Psoas muscle (tissue), 8 donors: ENCODE results near the gene ZNF316. TPM values are rescaled to one million over a fixed set of nuclear protein-coding genes. Genes with fewer than 3 reads are reported as not detected.
A peak's percentile ranks its signal among the peaks of the same experiment; 100 is the strongest.

Source experiments
- ATAC-seq, 4 donors: fragments of 200-7000 bp; cut with Tn5 transposase; one replicate each; pipeline ENCODE4 v1.9.1; 2020; ENCODE audit warnings: moderate library complexity in 3 of 4, mild to moderate bottlenecking in 2 of 4
- DNase-seq, 2 donors: peaks; one replicate each; pipeline ENCODE4 v3.0.0-alpha.2; 2020
- H3K27ac ChIP-seq: fragments of 200-600 bp; one replicate; pipeline ENCODE4 v1.8.0; 2022
- H3K27me3 ChIP-seq, 3 donors: fragments of 200-600 bp in 1 of 3; one replicate each; pipeline versions ENCODE4 v1.6.1 to v1.8.0; 2013 to 2022; ENCODE audit warnings: low read length in 2 of 3, mild to moderate bottlenecking in 2 of 3, moderate library complexity in 1 of 3; ENCODE audit not compliant: insufficient read depth in 3 of 3
- H3K36me3 ChIP-seq, 2 donors: fragments of 200-600 bp in 1 of 2; one replicate each; pipeline versions ENCODE4 v1.6.1 to v1.8.0; 2013 to 2022; ENCODE audit warnings: low read depth in 1 of 2, mild to moderate bottlenecking in 1 of 2, moderate library complexity in 1 of 2; ENCODE audit not compliant: insufficient read depth in 1 of 2
- H3K4me1 ChIP-seq: fragments of 200-600 bp; one replicate; pipeline ENCODE4 v1.8.0; 2022
- H3K4me3 ChIP-seq: fragments of 200-600 bp; one replicate; pipeline ENCODE4 v1.8.0; 2022; ENCODE audit warnings: mild to moderate bottlenecking
- H3K9me3 ChIP-seq: fragments of 200-600 bp; one replicate; pipeline ENCODE4 v1.8.0; 2022
- WGBS, 3 donors: extraction: QIAGEN DNeasy Blood & Tissue Kit; methylation state at CpG; one replicate each; pipeline versions ENCODE4 v1.1.6 to v1.1.7; 2013; 5-methylcytosine and 5-hydroxymethylcytosine counted together
- intact Hi-C, 2 donors: fragments of 100-400 bp; cut with DNase I; formaldehyde crosslinking; loops; one replicate each; pipeline versions ENCODE4 v1.11.0 to v1.14.2; 2022
- polyA plus RNA-seq, 3 donors: library from polyadenylated mRNA; stranded (reverse); fragments of 200-250 nt; gene quantifications; one replicate each; pipeline ENCODE4 v1.2.3, GENCODE V29; 2013
- total RNA-seq, 4 donors: library from RNA; stranded (reverse); fragmentation: NEBNext Ultra II Directional in 2 of 4; extraction: Animal tissue kit (Norgen Biotek cat#: 25700) in 2 of 4; gene quantifications; one replicate each; pipeline versions ENCODE4 v1.2.1 to v1.2.4, GENCODE V29; 2021 to 2023
- TF ChIP-seq, protein P1 (sequence below): fragments of 200-600 bp; IDR thresholded peaks from one replicate; pipeline ENCODE4 v1.8.0; 2022; ENCODE audit warnings: antibody characterized with exemption
- donor health status: healthy with polysubstance abuse.
- donor health status: DM: no; HTN: no; CAD: no; lungs with moderate emphysema.
- donor health status: Bipolar disorder and iron deficiency.
- donor health status: healthy.
- donor health status: DM: yes; HTN: yes; CAD: no.
- donor health status: DM: no; HTN: no; CAD: no.
- donor health status: DM: no; HTN: no; CAD: no.
- donor health status: DM: yes; HTN: yes; CAD: no.

Gene ZNF316
- total and polyA plus RNA-seq, 7 donors: 9.4 to 21.7 (median 16.8) TPM

- Histone ChIP-seq H3K9me3 (no peaks in the 10 kb centered on the region), H3K4me3 (no peak overlapping the region), H3K4me1 (no peaks in the 10 kb centered on the region), H3K27ac (no peak overlapping the region), H3K36me3 (peaks cover 0 to 59% of the 10 kb centered on the region in 2 donors), H3K27me3 (no peaks in the 10 kb centered on the region)
- intact Hi-C loops: no loop called here
- TF ChIP-seq, protein P1, sequence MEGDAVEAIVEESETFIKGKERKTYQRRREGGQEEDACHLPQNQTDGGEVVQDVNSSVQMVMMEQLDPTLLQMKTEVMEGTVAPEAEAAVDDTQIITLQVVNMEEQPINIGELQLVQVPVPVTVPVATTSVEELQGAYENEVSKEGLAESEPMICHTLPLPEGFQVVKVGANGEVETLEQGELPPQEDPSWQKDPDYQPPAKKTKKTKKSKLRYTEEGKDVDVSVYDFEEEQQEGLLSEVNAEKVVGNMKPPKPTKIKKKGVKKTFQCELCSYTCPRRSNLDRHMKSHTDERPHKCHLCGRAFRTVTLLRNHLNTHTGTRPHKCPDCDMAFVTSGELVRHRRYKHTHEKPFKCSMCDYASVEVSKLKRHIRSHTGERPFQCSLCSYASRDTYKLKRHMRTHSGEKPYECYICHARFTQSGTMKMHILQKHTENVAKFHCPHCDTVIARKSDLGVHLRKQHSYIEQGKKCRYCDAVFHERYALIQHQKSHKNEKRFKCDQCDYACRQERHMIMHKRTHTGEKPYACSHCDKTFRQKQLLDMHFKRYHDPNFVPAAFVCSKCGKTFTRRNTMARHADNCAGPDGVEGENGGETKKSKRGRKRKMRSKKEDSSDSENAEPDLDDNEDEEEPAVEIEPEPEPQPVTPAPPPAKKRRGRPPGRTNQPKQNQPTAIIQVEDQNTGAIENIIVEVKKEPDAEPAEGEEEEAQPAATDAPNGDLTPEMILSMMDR: no peak
- 87 to 93% (median 91%) methylated on average over 31 to 38 of the region's 38 CpGs for WGBS, 3 donors
- DNase-seq (no peak), ATAC-seq (peak in 1 of 4 donors; percentile 29)
These were observed 29.5 kb upstream of the ZNF316 start for GRCh38 chr7:6607651-6608051.

- TF ChIP-seq, protein P1: no peak
- Histone ChIP-seq H3K27me3 (no peaks in the 10 kb centered on the region), H3K4me3 (no peak overlapping the region), H3K36me3 (peaks cover 0 to 55% of the 10 kb centered on the region in 2 donors), H3K4me1 (no peaks in the 10 kb centered on the region), H3K27ac (no peak overlapping the region), H3K9me3 (no peaks in the 10 kb centered on the region)
- ATAC-seq: no peak
- intact Hi-C loops: no loop called here
- no peak for DNase-seq
- WGBS, 3 donors: 88 to 90% (median 89%) methylated on average over 26 to 27 of the region's 27 CpGs
These were observed 29.0 kb upstream of the ZNF316 start for GRCh38 chr7:6608081-6608480.

DNA sequence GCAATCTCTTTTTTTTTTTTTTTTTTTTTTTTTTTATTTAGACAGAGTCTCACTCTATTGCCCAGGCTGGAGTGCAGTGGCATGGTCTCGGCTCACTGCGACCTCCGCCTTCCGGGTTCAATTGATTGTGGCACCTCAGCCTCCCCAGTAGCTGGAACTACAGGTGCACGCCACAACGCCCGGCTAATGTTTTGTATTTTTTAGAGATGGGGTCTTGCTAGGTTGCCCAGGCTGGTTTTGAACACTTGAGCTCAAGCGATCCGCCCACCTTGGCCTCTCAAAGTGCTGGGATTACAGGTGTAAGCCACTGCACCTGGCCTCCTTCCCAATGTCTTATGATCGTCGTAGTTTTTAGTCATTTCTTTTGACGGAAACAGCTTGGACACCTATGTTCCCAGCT is 28.3 kb upstream of the ZNF316 start:
- no peaks in the 10 kb centered on the region for H3K4me1 ChIP-seq
- TF ChIP-seq, protein P1: no peak
- no peaks in the 10 kb centered on the region for H3K9me3 ChIP-seq
- ATAC-seq (no peak), DNase-seq (no peak)
- H3K36me3 ChIP-seq: peaks cover 0 to 48% of the 10 kb centered on the region in 2 donors
- H3K4me3 ChIP-seq: no peak overlapping the region
- no peak overlapping the region for H3K27ac ChIP-seq
- intact Hi-C loops: no loop called here
- H3K27me3 ChIP-seq: no peaks in the 10 kb centered on the region
- WGBS, 3 donors: 89 to 98% (median 91%) methylated on average over 12 of the region's 12 CpGs

- Histone ChIP-seq H3K4me1 (peaks cover 3% of the 10 kb centered on the region), H3K9me3 (no peaks in the 10 kb centered on the region), H3K36me3 (peaks cover 0 to 11% of the 10 kb centered on the region in 2 donors), H3K27ac (no peak overlapping the region), H3K27me3 (no peaks in the 10 kb centered on the region), H3K4me3 (no peak overlapping the region)
- no peak for DNase-seq
- TF ChIP-seq, protein P1: no peak
- WGBS, 3 donors: 59 to 64% (median 61%) methylated on average over 5 to 7 of the region's 7 CpGs
- no peak for ATAC-seq
- intact Hi-C loops: no loop called here
These were observed 24.3 kb upstream of the ZNF316 start for GRCh38 chr7:6612819-6613218.

GRCh38 chr7:6613706-6614105 is 23.4 kb upstream of the ZNF316 start:
- TF ChIP-seq, protein P1: no peak
- peaks cover 0 to 4% of the 10 kb centered on the region in 2 donors for H3K36me3 ChIP-seq
- WGBS, 3 donors: 26 to 70% (median 54%) methylated on average over 2 of the region's 2 CpGs
- H3K4me1 ChIP-seq: peaks cover 3% of the 10 kb centered on the region
- H3K9me3 ChIP-seq: no peaks in the 10 kb centered on the region
- DNase-seq: no peak
- H3K4me3 ChIP-seq: no peak overlapping the region
- H3K27ac ChIP-seq: no peak overlapping the region
- intact Hi-C loops: no loop called here
- no peak for ATAC-seq
- no peaks in the 10 kb centered on the region for H3K27me3 ChIP-seq
